H1 (cell line): ENCODE results near the gene ZNF670. TPM values are rescaled to one million over a fixed set of nuclear protein-coding genes. Genes with fewer than 3 reads are reported as not detected.

Source experiments
- CTCF ChIP-seq, 3 experiments: IDR thresholded peaks; 1 replicate in 2 of 3; 2 replicates in 1 of 3; pipeline versions ENCODE4 v1.5.1 to v1.6.1; 2011; ENCODE audit warnings: low read length in 3 of 3, mild to moderate bottlenecking in 3 of 3, inconsistent platforms in 2 of 3, low read depth in 1 of 3, moderate library complexity in 1 of 3; ENCODE audit not compliant: insufficient read depth in 1 of 3; ENCODE audit errors: control extremely low read depth in 1 of 3
- polyA plus RNA-seq, 7 experiments: library from polyadenylated mRNA; depleted of rRNA in 3 of 7; stranded (reverse) in 5 of 7; unstranded in 2 of 7; fragments of >200 nt in 5 of 7; fragments of 200-250 nt in 2 of 7; gene quantifications; 1 replicate in 5 of 7; 2 replicates in 1 of 7; 4 replicates in 1 of 7; pipeline versions ENCODE4 v1.2.1 to v1.2.3, GENCODE V29; 2011 to 2013; ENCODE audit warnings: missing spikeins in 2 of 7, mixed read lengths in 2 of 7
- total RNA-seq: library from RNA; stranded (reverse); fragmentation: NEBNext Ultra II Directional; extraction: Animal tissue kit (Norgen Biotek cat#: 25700); gene quantifications from 2 replicates; pipeline ENCODE4 v1.2.1, GENCODE V29; 2021

Gene ZNF670
- total and polyA plus RNA-seq, 2 of the 8 experiments (the other 6 are each of a cell fraction or from before 2014, with no cell fraction given): 2.8 to 15.4 TPM

GRCh38 chr1:247112479-247112781 is 33.8 kb upstream of the ZNF670 start (continued):
- no peak for TF ChIP-seq CTCF (IDR thresholded peaks at IDR 0.05; ENCODE audit: control extremely low read depth in 1 of 3, insufficient read depth in 1 of 3, low read depth in 1 of 3, low read length in 3 of 3)
